Caco-2 (cell line): Measurements from ENCODE around the gene GGT7. TPM values are rescaled to one million over a fixed set of nuclear protein-coding genes. Genes with fewer than 3 reads are reported as not detected.

Source experiments
- BruUV-seq: library from RNA; stranded (reverse); fragments of 400-500 nt; replicated peaks from 2 replicates; lab custom pipeline; 2021; lab: Mats Ljungman, UMichigan
- CTCF ChIA-PET: fragments of 300-600 bp; sonication (Branson Sonifier 250); formaldehyde crosslinking; loops from one replicate; lab custom pipeline; 2022; ENCODE audit warnings: antibody characterized with exemption; lab: Charles Lee
- POLR2A ChIA-PET: fragments of 300-600 bp; sonication (Branson Sonifier 250); formaldehyde crosslinking; loops from one replicate; lab custom pipeline; 2022; ENCODE audit warnings: antibody characterized with exemption; lab: Charles Lee
- DNase-seq, 2 experiments: peaks; one replicate each; pipeline versions ENCODE4 v3.0.0 to v3.0.0-alpha.2; 2020 to 2022
- H3K27me3 ChIP-seq: replicated peaks from 2 replicates; pipeline ENCODE4 v1.6.0; 2011; ENCODE audit warnings: low read length; ENCODE audit not compliant: control insufficient read depth, insufficient read depth
- H3K36me3 ChIP-seq: 2 replicates; pipeline ENCODE4 v1.5.1; 2011; ENCODE audit warnings: low read length; ENCODE audit not compliant: control insufficient read depth, insufficient read depth
- H3K4me1 ChIP-seq: fragments of 250-450 bp; sonication (Bioruptor Pico); 2 replicates; pipeline ENCODE4 v1.5.1; 2020; ENCODE audit warnings: mild to moderate bottlenecking
- H3K4me3 ChIP-seq: 2 replicates; pipeline ENCODE4 v1.5.1; 2011; ENCODE audit warnings: low read depth, mild to moderate bottlenecking, control low read depth, low read length
- H3K9me3 ChIP-seq: fragments of 250-450 bp; sonication (Bioruptor Pico); 2 replicates; pipeline ENCODE4 v1.5.1; 2020; ENCODE audit warnings: mild to moderate bottlenecking, moderate library complexity
- H3K27ac Mint-ChIP-seq: one replicate; pipeline ENCODE4 v1.8.0; 2022; ENCODE audit warnings: mixed read lengths; ENCODE audit not compliant: unreplicated experiment
- H3K27me3 Mint-ChIP-seq: one replicate; pipeline ENCODE4 v1.8.0; 2022; ENCODE audit warnings: mixed read lengths; ENCODE audit not compliant: insufficient read depth, unreplicated experiment
- H3K36me3 Mint-ChIP-seq: one replicate; pipeline ENCODE4 v1.8.0; 2022; ENCODE audit warnings: mild to moderate bottlenecking, mixed read lengths; ENCODE audit not compliant: insufficient read depth, unreplicated experiment
- H3K4me1 Mint-ChIP-seq: one replicate; pipeline ENCODE4 v1.8.0; 2022; ENCODE audit warnings: low read depth, mixed read lengths; ENCODE audit not compliant: unreplicated experiment
- H3K4me3 Mint-ChIP-seq: one replicate; pipeline ENCODE4 v1.8.0; 2022; ENCODE audit warnings: mild to moderate bottlenecking, moderate library complexity, mixed read lengths; ENCODE audit not compliant: unreplicated experiment
- H3K9me3 Mint-ChIP-seq: one replicate; pipeline ENCODE4 v1.8.0; 2022; ENCODE audit warnings: mixed read lengths; ENCODE audit not compliant: unreplicated experiment
- intact Hi-C: fragments of 100-400 bp; cut with micrococcal nuclease; formaldehyde crosslinking; loops from one replicate; pipeline ENCODE4 v1.10.0; 2022; ENCODE audit not compliant: unreplicated experiment
- total RNA-seq: library from RNA; stranded (reverse); gene quantifications from 2 replicates; pipeline ENCODE4 v1.2.3, GENCODE V29; 2022
- TF ChIP-seq, protein P1 (sequence below), 2 experiments: fragments of 200-600 bp in 1 of 2; IDR thresholded peaks; 1 replicate in 1 of 2; 2 replicates in 1 of 2; pipeline versions ENCODE4 v1.5.1 to v1.8.0; 2011 to 2022; ENCODE audit warnings: antibody characterized with exemption in 1 of 2, control low read depth in 1 of 2, inconsistent platforms in 1 of 2, low read depth in 1 of 2, low read length in 1 of 2, mild to moderate bottlenecking in 1 of 2, moderate library complexity in 1 of 2; ENCODE audit not compliant: insufficient read depth in 1 of 2, severe bottlenecking in 1 of 2, unreplicated experiment in 1 of 2

The GGT7 gene
- total RNA-seq, 1 experiment from 2014 or later: 46.2 TPM

DNA sequence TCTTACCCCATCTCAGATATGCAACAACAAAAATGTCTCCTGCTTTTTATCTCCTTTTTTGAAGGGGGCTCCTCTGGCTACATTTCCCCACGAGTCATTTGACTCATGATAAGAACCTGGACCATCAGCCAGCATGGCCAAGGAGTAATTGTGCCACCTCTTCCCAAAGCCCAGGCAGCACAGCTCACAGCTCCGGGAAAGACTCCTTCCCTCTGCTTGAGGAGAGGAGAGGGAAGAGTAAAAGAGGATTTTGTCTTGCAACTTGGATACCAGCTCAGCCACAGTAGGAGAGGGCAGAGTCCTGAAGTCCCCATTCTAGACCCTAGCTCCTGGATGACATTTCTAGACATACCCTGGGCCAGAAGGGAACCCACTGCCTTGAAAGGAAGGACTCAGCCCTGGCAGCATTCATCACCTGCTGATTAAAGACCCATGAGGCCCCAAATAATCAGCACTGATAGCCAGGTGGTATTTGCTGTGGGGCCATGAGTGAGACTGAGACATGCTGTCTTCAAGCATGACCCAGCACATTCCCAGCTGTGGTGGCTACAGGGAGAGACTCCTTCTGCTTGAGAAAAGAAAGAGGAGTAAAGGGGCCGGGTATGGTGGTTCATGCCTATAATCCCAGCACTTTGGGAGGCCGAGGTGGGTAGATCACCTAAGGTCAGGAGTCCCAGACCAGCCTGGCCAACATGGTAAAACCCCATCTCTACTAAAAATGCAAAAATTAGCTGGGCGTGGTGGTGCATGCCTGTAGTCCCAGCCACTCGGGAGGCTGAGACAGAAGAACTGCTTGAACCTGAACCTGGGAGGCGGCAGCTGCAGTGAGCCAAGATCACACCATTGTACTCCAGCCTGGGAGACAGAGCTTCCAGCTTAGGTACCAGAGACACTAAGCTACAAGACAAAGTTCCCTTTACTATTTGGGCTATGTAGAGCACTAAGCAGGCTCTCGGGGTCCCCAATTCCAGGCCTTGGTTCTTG, 75.4 kb downstream of the GGT7 start:
- H3K27me3 ChIP-seq: no peaks in the 10 kb centered on the region
- H3K4me1 ChIP-seq: no peaks in the 10 kb centered on the region; the same call in 1 of the 2 replicates
- H3K4me1 Mint-ChIP-seq: peaks cover 10% of the 10 kb centered on the region
- intact Hi-C loops: no loop called here
- peaks cover 6% of the 10 kb centered on the region for H3K36me3 ChIP-seq
- CTCF ChIA-PET: interaction anchor here (1.1 kb wide), 1 partner anchor 28 kb away, joined by 3 read pairs; no protein-coding TSS in a partner anchor
- DNase-seq: no peak
- H3K4me3 Mint-ChIP-seq: no peak overlapping the region
- BruUV-seq: no TSS peak
- H3K9me3 Mint-ChIP-seq: no peaks in the 10 kb centered on the region
- H3K27me3 Mint-ChIP-seq: no peaks in the 10 kb centered on the region
- POLR2A ChIA-PET: no interaction called here
- H3K4me3 ChIP-seq: no peak overlapping the region
- no peaks in the 10 kb centered on the region for H3K9me3 ChIP-seq
- peaks cover 31% of the 10 kb centered on the region for H3K36me3 Mint-ChIP-seq
- TF ChIP-seq, protein P1, sequence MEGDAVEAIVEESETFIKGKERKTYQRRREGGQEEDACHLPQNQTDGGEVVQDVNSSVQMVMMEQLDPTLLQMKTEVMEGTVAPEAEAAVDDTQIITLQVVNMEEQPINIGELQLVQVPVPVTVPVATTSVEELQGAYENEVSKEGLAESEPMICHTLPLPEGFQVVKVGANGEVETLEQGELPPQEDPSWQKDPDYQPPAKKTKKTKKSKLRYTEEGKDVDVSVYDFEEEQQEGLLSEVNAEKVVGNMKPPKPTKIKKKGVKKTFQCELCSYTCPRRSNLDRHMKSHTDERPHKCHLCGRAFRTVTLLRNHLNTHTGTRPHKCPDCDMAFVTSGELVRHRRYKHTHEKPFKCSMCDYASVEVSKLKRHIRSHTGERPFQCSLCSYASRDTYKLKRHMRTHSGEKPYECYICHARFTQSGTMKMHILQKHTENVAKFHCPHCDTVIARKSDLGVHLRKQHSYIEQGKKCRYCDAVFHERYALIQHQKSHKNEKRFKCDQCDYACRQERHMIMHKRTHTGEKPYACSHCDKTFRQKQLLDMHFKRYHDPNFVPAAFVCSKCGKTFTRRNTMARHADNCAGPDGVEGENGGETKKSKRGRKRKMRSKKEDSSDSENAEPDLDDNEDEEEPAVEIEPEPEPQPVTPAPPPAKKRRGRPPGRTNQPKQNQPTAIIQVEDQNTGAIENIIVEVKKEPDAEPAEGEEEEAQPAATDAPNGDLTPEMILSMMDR (IDR thresholded peaks at IDR 0.05; ENCODE audit: insufficient read depth in 1 of 2, low read depth in 1 of 2, low read length in 1 of 2, severe bottlenecking in 1 of 2, unreplicated experiment in 1 of 2): no peak
- H3K27ac Mint-ChIP-seq: no peak overlapping the region

Other genes starting within 250 kb of the GGT7 start
- 61.7 and 62.9 TPM in 2 replicates for gene PIGU, start 195.8 kb downstream of the GGT7 start, total RNA-seq
- gene TP53INP2, start 168.5 kb downstream of the GGT7 start, total RNA-seq: 26.2 and 29.7 TPM in 2 replicates
- 65.1 and 72.7 TPM in 2 replicates for gene NCOA6, start 47.2 kb downstream of the GGT7 start, total RNA-seq
- gene ACSS2, start 3.8 kb upstream of the GGT7 start, total RNA-seq: 64.5 and 76.0 TPM in 2 replicates
- 138 TPM in 2 replicates for gene GSS, start 83.0 kb upstream of the GGT7 start, total RNA-seq
- 1.9 and 2.5 TPM in 2 replicates for gene MYH7B, start 83.0 kb upstream of the GGT7 start, total RNA-seq
- gene TRPC4AP, start 220.0 kb upstream of the GGT7 start, total RNA-seq: 144 and 146 TPM in 2 replicates